ENCODE results near the gene RPRD1B. TPM values are rescaled to one million over a fixed set of nuclear protein-coding genes. Genes with fewer than 3 reads are reported as not detected.

RPRD1B gene
- total RNA-seq, 1 experiment from 2014 or later = 43.6 TPM

GRCh38 chr20:37994512-37994911 lies 39.0 kb upstream of the RPRD1B start:
- no peaks in the 10 kb centered on the region for H3K27me3 ChIP-seq (ENCODE audit: low read length)
- TF ChIP-seq EZH2phosphoT487 (IDR thresholded peaks at IDR 0.05; ENCODE audit: borderline replicate concordance, low read length) = no peak
- no peak for TF ChIP-seq EZH2 (IDR thresholded peaks at IDR 0.05; ENCODE audit: low read length, unreplicated experiment)
- TF ChIP-seq, protein P1, sequence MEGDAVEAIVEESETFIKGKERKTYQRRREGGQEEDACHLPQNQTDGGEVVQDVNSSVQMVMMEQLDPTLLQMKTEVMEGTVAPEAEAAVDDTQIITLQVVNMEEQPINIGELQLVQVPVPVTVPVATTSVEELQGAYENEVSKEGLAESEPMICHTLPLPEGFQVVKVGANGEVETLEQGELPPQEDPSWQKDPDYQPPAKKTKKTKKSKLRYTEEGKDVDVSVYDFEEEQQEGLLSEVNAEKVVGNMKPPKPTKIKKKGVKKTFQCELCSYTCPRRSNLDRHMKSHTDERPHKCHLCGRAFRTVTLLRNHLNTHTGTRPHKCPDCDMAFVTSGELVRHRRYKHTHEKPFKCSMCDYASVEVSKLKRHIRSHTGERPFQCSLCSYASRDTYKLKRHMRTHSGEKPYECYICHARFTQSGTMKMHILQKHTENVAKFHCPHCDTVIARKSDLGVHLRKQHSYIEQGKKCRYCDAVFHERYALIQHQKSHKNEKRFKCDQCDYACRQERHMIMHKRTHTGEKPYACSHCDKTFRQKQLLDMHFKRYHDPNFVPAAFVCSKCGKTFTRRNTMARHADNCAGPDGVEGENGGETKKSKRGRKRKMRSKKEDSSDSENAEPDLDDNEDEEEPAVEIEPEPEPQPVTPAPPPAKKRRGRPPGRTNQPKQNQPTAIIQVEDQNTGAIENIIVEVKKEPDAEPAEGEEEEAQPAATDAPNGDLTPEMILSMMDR (conservative IDR thresholded peaks at IDR 0.05; ENCODE audit: low read depth, low read length) = no peak
- no peaks in the 10 kb centered on the region for H3K9me2 ChIP-seq (replicated peaks; ENCODE audit: low read length)
- peak overlapping the region; percentile 14; the same call in 1 of the 2 replicates for H3K9ac ChIP-seq (ENCODE audit: low read length)
- BruUV-seq (replicated peaks) = no TSS peak
- ATAC-seq (peak; percentile 61), DNase-seq (peak; percentile 94)
- intact Hi-C loops (cut with micrococcal nuclease) = loop anchor here (1.0 to 5.0 kb wide), 3 partner anchors 50 to 427 kb away; no protein-coding TSS in a partner anchor
- H3K27ac ChIP-seq (ENCODE audit: low read length) = peak overlapping the region; percentile 72
- ChIA-PET POLR2A (ENCODE audit: unreplicated experiment) (interaction anchor here (0.7 to 1.1 kb wide), 3 partner anchors 42 to 105 kb away, joined by 6 read pairs; no protein-coding TSS in a partner anchor), CTCF (interaction anchor here (0.5 to 1.5 kb wide), 10 partner anchors 35 to 430 kb away, joined by 3 to 14 read pairs (median 4); no protein-coding TSS in a partner anchor)
- H4K20me1 ChIP-seq (ENCODE audit: low read length) = no peaks in the 10 kb centered on the region
- H3K36me3 ChIP-seq (ENCODE audit: low read depth, low read length) = peaks cover 51% of the 10 kb centered on the region
- no peak overlapping the region for H3K4me3 ChIP-seq (ENCODE audit: low read length)
- H3K4me1 ChIP-seq (ENCODE audit: insufficient read depth, low read length) = peaks cover 62% of the 10 kb centered on the region
- no peak overlapping the region for H2AFZ ChIP-seq (ENCODE audit: low read length)
- peak overlapping the region; percentile 35 for H3K4me2 ChIP-seq (ENCODE audit: low read length)
- H3K9me3 ChIP-seq (ENCODE audit: low read length) = no peaks in the 10 kb centered on the region
- no peaks in the 10 kb centered on the region for H3K79me2 ChIP-seq (ENCODE audit: low read length)
- peaks cover 9% of the 10 kb centered on the region for H3F3A ChIP-seq (ENCODE audit: low read length, unreplicated experiment)

GRCh38 chr20:37995856-37996605 lies 37.5 kb upstream of the RPRD1B start:
- peaks cover 66% of the 10 kb centered on the region for H3K36me3 ChIP-seq (ENCODE audit: low read depth, low read length)
- no peak overlapping the region for H3K9ac ChIP-seq (ENCODE audit: low read length)
- H2AFZ ChIP-seq (ENCODE audit: low read length) = no peak overlapping the region
- H3K9me2 ChIP-seq (replicated peaks; ENCODE audit: low read length) = no peaks in the 10 kb centered on the region
- H3K9me3 ChIP-seq (ENCODE audit: low read length) = no peaks in the 10 kb centered on the region
- no peaks in the 10 kb centered on the region for H3K79me2 ChIP-seq (ENCODE audit: low read length)
- BruUV-seq (replicated peaks) = no TSS peak
- H3K4me1 ChIP-seq (ENCODE audit: insufficient read depth, low read length) = peaks cover 57% of the 10 kb centered on the region
- ChIA-PET POLR2A (ENCODE audit: unreplicated experiment) (no interaction called here), CTCF (no interaction called here)
- H4K20me1 ChIP-seq (ENCODE audit: low read length) = no peaks in the 10 kb centered on the region
- H3F3A ChIP-seq (ENCODE audit: low read length, unreplicated experiment) = peaks cover 1% of the 10 kb centered on the region
- no peak for DNase-seq
- no peak overlapping the region for H3K4me2 ChIP-seq (ENCODE audit: low read length)
- no peaks in the 10 kb centered on the region for H3K27me3 ChIP-seq (ENCODE audit: low read length)
- TF ChIP-seq, protein P1 (conservative IDR thresholded peaks at IDR 0.05; ENCODE audit: low read depth, low read length) = no peak
- TF ChIP-seq EZH2phosphoT487 (IDR thresholded peaks at IDR 0.05; ENCODE audit: borderline replicate concordance, low read length) = no peak
- no peak for TF ChIP-seq EZH2 (IDR thresholded peaks at IDR 0.05; ENCODE audit: low read length, unreplicated experiment)
- no peak for ATAC-seq
- H3K4me3 ChIP-seq (ENCODE audit: low read length) = no peak overlapping the region
- no peak overlapping the region for H3K27ac ChIP-seq (ENCODE audit: low read length)
- intact Hi-C loops (cut with micrococcal nuclease) = no loop called here

DNA sequence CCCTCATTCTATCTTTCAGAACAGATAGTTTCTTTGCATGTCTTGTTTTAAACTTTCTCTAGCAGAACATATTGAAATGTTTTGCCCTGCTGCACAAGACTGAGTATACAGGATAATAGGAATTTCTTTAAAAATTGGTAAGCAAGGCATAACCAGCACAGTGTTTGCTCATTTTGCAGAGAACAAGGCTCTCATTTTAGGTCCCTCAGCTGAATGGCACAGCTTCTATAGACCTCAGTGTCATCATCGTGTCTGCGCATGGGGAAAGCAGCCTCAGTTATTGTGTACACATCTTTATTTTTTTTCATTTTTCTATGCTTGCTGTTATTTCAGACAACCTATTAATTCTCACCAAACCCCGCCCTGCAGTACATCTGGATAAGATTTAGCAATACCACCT lies 36.0 kb upstream of the RPRD1B start:
- no TSS peak for BruUV-seq (replicated peaks)
- H3K9me3 ChIP-seq (ENCODE audit: low read length) = no peaks in the 10 kb centered on the region
- CTCF ChIA-PET = interaction anchor here (0.6 kb wide), 1 partner anchor 49 kb away, joined by 3 read pairs; no protein-coding TSS in a partner anchor

More for the DNA sequence above, 36.0 kb upstream of the RPRD1B start:
- no peaks in the 10 kb centered on the region for H4K20me1 ChIP-seq (ENCODE audit: low read length)
- no peak overlapping the region for H3K9ac ChIP-seq (ENCODE audit: low read length)
- H3F3A ChIP-seq (ENCODE audit: low read length, unreplicated experiment) = peaks cover 5% of the 10 kb centered on the region
- H3K4me1 ChIP-seq (ENCODE audit: insufficient read depth, low read length) = peaks cover 57% of the 10 kb centered on the region
- no peak for TF ChIP-seq EZH2phosphoT487 (IDR thresholded peaks at IDR 0.05; ENCODE audit: borderline replicate concordance, low read length)
- TF ChIP-seq, protein P1 (conservative IDR thresholded peaks at IDR 0.05; ENCODE audit: low read depth, low read length) = no peak
- H3K36me3 ChIP-seq (ENCODE audit: low read depth, low read length) = peaks cover 63% of the 10 kb centered on the region
- H3K9me2 ChIP-seq (replicated peaks; ENCODE audit: low read length) = no peaks in the 10 kb centered on the region
- ATAC-seq (no peak), DNase-seq (no peak)
- H3K27me3 ChIP-seq (ENCODE audit: low read length) = no peaks in the 10 kb centered on the region
- H3K4me2 ChIP-seq (ENCODE audit: low read length) = no peak overlapping the region
- intact Hi-C loops (cut with micrococcal nuclease) = no loop called here
- no peaks in the 10 kb centered on the region for H3K79me2 ChIP-seq (ENCODE audit: low read length)
- no peak overlapping the region for H3K4me3 ChIP-seq (ENCODE audit: low read length)
- H2AFZ ChIP-seq (ENCODE audit: low read length) = no peak overlapping the region
- H3K27ac ChIP-seq (ENCODE audit: low read length) = no peak overlapping the region
- POLR2A ChIA-PET (ENCODE audit: unreplicated experiment) = no interaction called here
